ENCODE results near the gene TLR6. TPM values are rescaled to one million over a fixed set of nuclear protein-coding genes. Genes with fewer than 3 reads are reported as not detected.

The TLR6 gene
- total RNA-seq, 2 experiments from 2014 or later: 1.6 to 2.0 TPM

DNA sequence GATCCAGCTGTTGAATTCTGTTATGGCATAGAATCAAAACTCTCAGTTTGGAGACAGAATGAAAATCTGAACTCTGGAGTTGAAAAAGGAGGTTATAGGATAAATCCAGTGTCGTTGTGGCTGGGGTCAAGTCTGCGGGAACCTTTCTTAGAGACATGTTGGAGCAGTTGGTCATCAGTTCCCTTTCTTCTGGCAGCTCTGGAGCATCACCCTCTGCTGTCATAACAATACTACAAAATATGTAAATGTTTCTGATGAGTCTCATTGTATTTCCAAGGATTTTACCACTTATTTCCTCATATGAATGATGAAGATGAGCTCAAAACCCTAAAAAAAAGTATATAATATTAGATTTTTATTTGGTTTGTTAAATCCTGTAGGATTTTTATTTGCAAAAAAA lies 81.3 kb downstream of the TLR6 start:
- H3K36me3 Mint-ChIP-seq (ENCODE audit: low read depth): no peaks in the 10 kb centered on the region
- no peaks in the 10 kb centered on the region for H3K4me1 Mint-ChIP-seq (ENCODE audit: low read depth)
- intact Hi-C loops (cut with micrococcal nuclease): no loop called here
- peaks cover 3% of the 10 kb centered on the region for H3K27me3 Mint-ChIP-seq
- CTCF ChIA-PET: interaction anchor here (1.5 to 1.8 kb wide), 3 partner anchors 10 to 16 kb away, joined by 3 to 5 read pairs (median 4); no protein-coding TSS in a partner anchor
- POLR2A ChIA-PET: no interaction called here
- peaks cover 4% of the 10 kb centered on the region for H3K9me3 Mint-ChIP-seq
- H3K27ac Mint-ChIP-seq: no peak overlapping the region
- no peak overlapping the region for H3K4me3 Mint-ChIP-seq
- ATAC-seq (no peak), DNase-seq (no peak)
- TF ChIP-seq, protein P1, sequence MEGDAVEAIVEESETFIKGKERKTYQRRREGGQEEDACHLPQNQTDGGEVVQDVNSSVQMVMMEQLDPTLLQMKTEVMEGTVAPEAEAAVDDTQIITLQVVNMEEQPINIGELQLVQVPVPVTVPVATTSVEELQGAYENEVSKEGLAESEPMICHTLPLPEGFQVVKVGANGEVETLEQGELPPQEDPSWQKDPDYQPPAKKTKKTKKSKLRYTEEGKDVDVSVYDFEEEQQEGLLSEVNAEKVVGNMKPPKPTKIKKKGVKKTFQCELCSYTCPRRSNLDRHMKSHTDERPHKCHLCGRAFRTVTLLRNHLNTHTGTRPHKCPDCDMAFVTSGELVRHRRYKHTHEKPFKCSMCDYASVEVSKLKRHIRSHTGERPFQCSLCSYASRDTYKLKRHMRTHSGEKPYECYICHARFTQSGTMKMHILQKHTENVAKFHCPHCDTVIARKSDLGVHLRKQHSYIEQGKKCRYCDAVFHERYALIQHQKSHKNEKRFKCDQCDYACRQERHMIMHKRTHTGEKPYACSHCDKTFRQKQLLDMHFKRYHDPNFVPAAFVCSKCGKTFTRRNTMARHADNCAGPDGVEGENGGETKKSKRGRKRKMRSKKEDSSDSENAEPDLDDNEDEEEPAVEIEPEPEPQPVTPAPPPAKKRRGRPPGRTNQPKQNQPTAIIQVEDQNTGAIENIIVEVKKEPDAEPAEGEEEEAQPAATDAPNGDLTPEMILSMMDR (IDR thresholded peaks at IDR 0.05): no peak

DNA sequence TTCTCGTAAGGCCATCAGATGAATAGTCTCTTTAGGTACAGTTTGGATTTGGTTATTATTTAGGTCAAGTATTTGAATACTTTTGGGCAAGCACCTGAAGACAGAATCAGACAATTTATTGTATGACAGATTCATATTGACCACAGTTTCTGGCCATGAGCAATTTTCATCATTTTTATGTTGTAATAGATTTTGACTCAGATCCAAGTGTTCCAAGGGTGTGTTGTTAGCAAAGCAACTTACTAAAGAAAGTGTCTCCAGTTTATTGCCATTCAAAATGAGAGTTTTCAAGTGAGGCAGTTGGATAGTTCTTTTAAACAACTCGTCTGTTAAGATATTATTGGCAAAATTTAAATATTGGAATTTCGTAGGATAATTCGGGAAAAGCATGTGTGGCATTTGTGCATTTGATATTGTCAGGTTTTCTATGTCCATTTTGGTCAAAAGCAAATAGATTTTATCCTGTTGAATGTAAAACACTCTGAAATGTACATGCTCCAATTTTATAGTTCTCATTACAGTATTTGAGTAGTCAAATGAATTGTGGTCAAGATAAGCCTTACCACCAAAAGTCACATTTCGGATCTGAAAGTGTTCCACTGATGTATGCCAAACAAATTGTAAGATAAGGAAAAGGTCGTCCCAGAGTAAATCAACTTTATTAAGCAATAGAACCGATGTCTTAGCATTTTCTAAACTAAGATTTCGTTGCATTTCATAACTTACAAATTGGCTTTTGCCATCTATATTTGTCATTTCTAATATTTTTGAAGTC lies 82.2 kb downstream of the TLR6 start:
- Mint-ChIP-seq H3K9me3 (peaks cover 4% of the 10 kb centered on the region), H3K27ac (no peak overlapping the region), H3K36me3 (ENCODE audit: low read depth) (no peaks in the 10 kb centered on the region), H3K27me3 (peaks cover 3% of the 10 kb centered on the region), H3K4me3 (no peak overlapping the region), H3K4me1 (ENCODE audit: low read depth) (no peaks in the 10 kb centered on the region)
- DNase-seq (no peak), ATAC-seq (no peak)
- intact Hi-C loops (cut with micrococcal nuclease): no loop called here
- TF ChIP-seq, protein P1 (IDR thresholded peaks at IDR 0.05): no peak
- ChIA-PET POLR2A (no interaction called here), CTCF (interaction anchor here (1.1 to 6.6 kb wide), 5 partner anchors 8 to 86 kb away, joined by 3 to 49 read pairs (median 4); partner anchors contain the start of gene TLR10)

Small RNA genes within 50 kb of the gene (microRNA-seq; reads per million reads assigned to microRNA genes)
- 0.91 reads per million for gene MIR574 (ENCODE audit: borderline microRNAs expressed, borderline replicate concordance)

Other genes starting within 250 kb of the TLR6 start
- 1 to 10 TPM; 5.5 to 6.0 TPM for gene KLF3, start 192.6 kb downstream of the TLR6 start, total RNA-seq
- gene TLR10, start 73.8 kb downstream of the TLR6 start, total RNA-seq: under 1 TPM; 0.11 to 0.22 TPM
- 1 to 10 TPM; 1.5 to 1.9 TPM for gene TLR1, start 52.0 kb downstream of the TLR6 start, total RNA-seq
- gene FAM114A1, start 11.0 kb upstream of the TLR6 start, total RNA-seq: under 1 TPM; 0.16 to 0.20 TPM
- 10 to 100 TPM; 11.7 to 12.0 TPM for gene TMEM156, start 175.6 kb upstream of the TLR6 start, total RNA-seq
- 1 to 10 TPM; 6.6 to 6.8 TPM for gene KLHL5, start 205.4 kb upstream of the TLR6 start, total RNA-seq

Data from activated CD8-positive, alpha-beta T cell treated with anti-CD3 and anti-CD28 coated beads for 36 hours (primary cell).